ENCODE data around the gene OPTC.

GRCh38 chr1:203547147-203547546, 53.2 kb downstream of the OPTC start:
- TF ChIP-seq CTCF (IDR thresholded peaks at IDR 0.05; ENCODE audit: insufficient read depth, low read depth, low read length) = no peak
- TF ChIP-seq EZH2 (IDR thresholded peaks at IDR 0.05; ENCODE audit: insufficient read depth, low read length) = no peak
